Activated T-cell treated with anti-CD3 and anti-CD28 coated beads for 4 hours (primary cell): ENCODE measurements around the gene CTRB1.
"Not testable (repeated sequence)": the region's sequence is repeated elsewhere in the genome, so short reads cannot be mapped to it uniquely, and the experiment has no call there.

Experiments
- DNase-seq: peaks from one replicate; pipeline ENCODE4 v3.0.0-alpha.2; 2020

Gene CTRB1

DNA sequence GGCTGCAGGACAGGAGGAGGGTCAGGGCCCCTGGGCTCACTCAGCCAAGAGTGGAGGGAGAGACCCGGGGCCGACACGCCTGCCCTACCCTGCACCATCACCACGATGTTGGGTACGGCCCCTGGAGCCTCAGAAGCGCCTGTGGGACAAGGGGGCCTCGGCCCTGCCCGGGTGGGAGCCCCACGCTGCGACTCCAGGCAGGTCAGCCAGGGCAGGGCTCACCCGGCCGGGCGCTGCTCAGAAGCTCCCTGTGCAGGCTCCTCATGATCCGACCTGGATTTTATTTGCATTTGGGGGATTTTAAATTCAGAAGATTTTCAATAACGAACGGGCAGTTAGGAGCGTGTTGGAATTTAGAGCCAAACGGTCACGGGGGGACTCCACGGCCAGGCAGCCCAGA, 13.9 kb upstream of the CTRB1 start:
- not testable (repeated sequence) for DNase-seq

DNA sequence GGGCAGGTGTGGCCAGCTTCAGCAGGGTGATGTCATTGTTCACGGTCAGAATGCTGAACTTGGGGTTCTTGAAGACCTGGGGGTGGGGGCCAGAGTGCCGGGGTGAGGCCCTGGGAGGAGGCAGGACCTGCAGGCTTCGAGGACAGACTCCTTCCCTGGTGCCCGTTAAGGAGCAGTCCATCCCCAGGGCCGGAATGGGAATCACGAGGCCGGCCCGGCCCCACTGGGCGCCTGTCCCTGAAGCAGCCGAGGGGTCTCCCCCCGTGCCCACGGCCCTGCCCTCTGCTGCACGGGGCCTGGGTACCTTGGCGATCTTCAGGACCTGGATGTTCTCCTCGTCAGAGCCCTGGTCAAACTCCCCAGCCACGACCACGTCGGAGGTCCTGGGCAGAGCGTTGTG, 13.3 kb upstream of the CTRB1 start:
- DNase-seq: not testable (repeated sequence)

DNA sequence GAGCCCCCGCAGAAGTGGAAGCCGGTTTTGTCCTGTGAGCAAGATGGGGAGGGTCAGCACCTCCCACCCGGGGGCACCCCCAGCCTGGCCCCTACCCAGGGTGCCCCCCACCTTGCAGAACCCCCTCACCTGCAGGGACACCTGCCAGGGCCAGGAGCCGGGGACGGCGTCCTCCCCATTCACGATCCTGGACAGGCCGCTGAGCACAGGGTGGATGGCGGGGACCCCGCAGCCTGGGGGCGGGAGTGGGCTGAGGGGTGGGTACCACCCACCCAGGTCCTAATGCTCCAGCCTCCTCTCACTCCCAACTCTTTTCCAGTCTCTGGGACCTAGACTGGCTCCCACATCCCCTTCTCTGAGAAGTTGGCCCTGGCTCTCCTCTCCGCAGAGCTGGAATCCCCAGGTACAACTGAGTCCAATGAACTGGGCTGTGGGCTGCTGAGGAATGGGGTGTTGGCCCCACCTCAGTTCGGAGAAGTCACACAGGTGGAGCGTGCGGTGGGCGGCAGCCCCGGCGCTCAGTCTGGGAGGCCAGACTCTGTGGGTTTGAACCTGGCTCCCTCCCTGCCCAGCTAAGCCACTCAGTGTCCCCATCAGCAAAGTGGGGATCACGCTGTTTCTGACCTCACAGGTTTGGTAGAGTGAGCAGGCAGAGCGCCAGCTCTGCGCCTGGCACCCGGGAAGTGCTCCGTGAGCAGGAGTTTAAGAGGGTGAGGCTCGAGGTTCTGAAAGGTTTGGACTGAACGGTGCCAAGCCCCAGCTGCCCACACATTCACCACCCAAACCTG, 12.6 kb upstream of the CTRB1 start:
- DNase-seq: not testable (repeated sequence)

DNA sequence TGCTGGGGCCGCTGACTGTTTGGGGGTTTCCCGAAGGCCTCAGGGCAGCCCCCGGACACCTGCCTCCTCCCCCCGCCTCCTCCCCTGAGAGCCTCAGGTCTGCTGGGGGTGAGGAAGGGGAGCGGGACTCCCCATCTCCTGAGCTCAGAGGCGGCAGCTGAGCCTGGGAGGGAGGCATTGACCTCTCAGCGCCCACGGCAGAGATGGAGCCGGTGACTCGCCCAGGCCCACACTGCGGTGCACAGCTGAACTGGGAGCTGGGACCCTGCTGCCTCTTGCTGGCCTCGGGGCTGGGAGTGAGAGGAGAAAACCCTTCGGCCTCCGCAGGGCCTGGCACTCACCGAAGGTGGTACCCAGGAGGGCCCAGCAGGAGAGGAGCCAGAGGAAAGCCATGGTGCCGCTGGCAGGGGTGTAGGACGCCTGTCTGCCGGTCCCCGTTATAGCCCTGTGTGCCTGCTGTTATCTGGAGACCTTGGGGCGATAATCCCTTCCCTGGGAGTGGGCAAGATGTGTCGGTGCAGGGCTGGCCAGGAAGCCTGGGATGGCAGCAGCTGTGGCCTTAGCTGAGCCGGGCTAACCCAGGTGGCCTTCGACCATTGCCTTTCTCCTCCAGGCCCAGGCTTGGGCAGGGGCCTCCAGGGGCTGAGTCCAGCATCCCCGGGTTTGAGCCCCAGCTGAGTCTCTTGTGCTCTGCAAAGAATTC, 11.9 kb upstream of the CTRB1 start, which contains the start of gene CTRB2:
TSS of gene CTRB2 (minus strand) at position 413 of the 703 bp plus-strand sequence. CDS start at position 393, 20 bp downstream.
- DNase-seq: no peak

DNA sequence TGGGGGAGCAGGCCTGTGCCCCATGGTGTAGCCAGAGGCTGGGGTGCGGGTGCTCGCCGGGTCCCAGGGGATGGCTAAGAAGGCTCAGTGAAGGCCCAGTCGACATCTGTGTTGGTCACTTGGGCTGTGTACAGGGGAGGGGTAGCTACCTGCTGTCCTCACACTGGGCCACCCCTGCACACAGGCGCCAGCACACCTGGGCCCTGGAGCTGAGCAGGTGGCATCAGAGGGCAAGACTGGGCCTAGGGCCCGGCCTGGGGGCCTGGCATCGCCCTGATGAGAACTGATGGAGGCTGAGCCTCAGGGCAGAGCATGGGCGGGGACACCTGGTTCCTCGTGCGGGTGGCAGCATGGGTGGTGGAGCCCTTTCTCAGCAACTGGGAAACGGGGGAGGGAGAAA, 11.0 kb upstream of the CTRB1 start:
- DNase-seq: no peak

DNA sequence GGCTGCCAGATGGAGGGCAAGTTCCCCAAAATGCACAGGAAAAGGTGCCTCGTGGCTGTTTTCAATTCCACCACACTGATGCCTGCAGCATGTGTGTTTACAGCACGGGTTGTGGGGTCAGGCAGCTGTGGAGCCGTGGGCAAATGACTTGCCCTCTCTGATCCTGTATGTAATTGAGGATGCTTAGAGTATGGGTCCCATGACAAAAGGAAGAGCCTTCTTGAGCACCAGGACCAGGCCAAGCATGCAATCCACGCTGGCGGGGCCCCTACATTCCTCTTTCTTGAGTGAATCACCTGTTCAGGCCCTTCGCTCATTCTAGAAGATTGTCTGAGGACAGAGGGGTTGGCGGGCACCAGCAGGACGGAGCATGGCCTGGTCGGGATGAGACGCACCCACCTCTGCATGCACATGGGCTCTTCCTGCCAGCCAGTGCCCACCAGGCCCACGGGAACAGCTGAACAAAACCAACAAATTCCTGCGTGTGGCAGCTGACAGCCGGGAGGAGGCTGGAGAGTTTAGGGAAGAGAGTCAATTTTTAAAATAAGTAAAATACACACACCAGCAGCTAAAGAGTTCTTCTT, 10.5 kb upstream of the CTRB1 start:
- DNase-seq: no peak

DNA sequence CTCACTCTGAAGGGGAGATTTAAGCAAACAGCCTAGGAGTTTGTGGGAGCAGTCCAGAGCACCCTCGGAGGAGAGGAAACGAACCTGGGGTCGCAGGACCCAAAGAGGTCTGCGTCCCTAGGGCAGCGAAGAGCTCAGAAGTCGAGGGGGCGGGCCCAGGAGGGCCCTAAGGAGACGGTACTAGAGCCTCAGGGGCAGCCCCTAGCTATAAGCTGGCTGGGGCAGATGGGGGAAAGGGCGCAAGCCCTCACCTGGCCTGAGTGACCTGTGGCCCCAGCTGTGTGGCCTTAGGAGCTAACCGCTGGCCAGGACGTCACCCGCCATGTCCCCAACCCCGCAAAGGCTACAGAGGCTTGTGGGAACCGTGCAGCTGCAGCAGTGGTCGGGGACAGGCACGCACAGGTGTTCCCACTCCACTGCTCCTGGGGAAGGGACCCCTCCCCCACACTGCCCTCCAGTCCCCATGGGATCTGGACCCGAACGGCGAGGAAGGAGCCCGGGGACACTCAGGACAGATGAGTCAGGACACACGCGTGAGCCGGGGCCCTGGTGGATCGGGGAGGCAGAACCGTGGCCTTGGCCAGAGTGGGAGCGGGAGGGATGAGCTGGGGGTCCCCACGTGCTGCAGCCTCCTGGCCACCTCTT, 9.8 kb upstream of the CTRB1 start:
- no peak for DNase-seq

DNA sequence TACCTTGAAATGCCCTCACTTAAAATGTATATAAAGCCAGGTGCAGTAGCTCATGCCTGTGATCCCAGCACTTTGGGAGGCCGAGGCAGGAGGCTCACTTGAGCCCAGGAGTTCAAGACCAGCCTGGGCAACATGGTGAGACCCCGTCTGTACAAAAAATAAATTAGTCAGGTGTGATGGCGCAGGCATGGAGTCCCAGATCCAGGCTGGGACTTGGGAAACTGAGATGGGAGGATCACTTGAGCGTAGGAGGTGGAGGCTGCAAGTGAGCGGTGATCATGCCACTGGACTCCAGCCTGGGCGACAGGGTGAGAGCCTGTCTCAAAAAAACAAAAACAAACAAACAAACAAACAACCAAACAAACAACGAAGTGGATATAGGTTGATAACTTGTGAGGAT, 9.3 kb upstream of the CTRB1 start:
- DNase-seq: not testable (repeated sequence)

DNA sequence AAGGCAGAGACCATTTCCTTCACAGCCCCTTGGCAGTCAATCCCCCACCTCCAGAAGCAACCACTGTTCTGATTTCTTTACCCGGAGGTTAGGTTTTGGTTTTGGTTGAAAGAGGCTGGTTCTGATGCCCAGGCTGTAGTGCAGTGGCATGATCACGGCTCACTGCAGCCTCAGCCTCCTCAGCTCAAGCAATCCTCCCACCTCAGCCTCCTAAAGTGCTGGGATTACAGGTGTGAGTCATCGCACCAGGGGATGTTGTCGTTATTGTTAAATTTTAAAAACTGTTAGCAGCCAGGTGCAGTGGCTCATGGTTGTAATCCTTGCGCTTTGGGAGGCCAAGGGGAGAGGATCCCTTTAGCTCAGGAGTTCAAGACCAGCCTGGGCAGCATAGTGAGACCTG, 8.8 kb upstream of the CTRB1 start:
- no peak for DNase-seq

DNA sequence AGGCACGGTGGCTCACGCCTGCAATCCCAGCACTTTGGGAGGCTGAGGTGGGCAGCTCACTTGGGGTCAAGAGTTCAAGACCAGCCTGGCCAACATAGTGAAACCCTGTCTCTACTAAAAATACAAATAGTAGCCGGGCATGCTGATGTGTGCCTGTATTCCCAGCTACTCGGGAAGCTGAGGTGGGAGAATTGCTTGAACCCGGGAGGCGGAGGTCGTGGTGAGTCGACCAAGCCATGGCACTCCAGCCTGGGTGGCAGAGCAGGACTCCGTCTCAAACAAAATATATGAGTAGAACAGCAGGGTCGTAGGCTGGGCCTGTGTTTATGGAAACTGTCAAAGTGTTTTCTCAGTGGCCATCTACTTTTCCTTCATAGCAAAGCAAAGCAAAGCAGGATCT, 7.5 kb upstream of the CTRB1 start:
- DNase-seq: not testable (repeated sequence)

DNA sequence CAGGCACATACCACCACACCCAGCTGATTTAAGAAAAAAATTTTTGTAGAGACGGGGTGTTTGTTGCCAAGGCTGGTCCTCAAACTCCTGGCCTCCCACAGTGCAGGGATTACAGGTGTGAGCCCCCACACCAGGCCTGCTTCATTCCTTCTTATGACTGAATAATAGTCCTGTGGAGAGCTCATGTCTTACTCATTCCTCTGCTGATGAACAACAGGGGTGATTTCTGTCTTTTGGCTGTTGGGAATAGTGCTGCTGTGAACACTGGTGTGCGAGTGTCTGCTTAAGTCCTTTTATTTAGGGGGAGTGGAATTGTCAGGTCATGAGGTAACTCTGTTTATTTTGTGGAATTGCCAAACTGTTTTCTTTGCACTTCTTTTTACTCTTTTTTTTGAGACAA, 2.7 kb upstream of the CTRB1 start:
- DNase-seq: no peak

DNA sequence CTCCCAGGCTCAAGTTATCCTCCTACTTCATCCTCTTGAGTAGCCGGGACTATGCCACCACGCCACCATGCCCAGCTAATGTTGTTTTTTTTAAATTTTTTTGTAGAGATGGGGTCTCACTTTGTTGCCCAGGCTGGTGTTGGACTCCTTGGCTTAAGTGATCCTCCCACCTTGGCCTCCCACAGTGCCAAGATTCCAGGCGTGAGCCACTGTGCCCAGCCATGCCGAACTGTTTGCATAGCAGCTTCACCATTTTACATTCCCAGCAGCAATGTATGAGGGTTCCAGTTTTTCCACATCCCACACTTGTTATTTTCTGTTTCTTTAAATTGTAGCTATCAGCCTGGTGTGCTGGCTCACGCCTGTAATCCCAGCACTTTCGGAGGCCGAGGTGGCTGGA, 2.2 kb upstream of the CTRB1 start:
- DNase-seq: no peak

DNA sequence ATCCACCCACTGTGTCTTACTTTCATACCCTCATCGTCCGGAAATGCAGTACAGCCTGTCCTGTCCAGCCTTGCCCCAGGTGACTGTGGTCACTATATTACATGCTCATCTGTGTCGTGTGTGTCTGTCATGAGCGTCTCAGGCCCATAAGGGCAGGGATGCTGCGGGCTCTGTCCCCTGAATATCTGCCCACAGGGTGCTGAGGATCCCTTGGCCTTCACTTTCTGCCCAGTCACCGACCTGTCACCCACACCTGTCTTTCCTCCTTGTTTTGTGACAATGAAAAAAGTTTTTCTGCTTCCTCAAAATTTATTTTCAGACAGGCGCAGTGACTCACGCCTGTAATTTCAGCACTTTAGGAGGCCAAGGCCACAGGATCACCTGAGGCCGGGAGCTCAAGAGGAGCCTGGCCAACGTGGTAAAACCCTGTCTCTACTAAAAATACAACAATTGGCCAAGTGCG, 1.4 kb upstream of the CTRB1 start:
- no peak for DNase-seq

DNA sequence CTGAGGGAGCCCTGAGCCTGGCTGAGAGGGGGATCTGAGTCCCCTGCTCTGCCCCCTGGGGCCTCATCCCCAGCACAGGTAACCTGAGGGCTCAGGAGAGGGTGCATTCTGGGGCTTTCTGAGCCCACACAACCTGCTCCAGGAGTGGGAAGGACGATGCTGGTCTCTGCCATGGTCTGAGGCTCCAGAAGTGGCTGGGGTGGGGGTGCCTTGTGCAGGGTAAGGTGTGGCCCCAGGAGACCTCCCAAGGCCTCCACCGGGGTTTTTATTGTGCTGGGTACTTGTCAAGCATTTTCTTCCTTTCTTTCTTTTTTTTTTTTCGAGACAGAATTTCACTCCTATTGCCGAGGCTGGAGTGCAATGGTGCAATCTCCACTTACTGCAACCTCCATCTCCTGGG, 300 bp downstream of the CTRB1 start:
- no peak for DNase-seq

DNA sequence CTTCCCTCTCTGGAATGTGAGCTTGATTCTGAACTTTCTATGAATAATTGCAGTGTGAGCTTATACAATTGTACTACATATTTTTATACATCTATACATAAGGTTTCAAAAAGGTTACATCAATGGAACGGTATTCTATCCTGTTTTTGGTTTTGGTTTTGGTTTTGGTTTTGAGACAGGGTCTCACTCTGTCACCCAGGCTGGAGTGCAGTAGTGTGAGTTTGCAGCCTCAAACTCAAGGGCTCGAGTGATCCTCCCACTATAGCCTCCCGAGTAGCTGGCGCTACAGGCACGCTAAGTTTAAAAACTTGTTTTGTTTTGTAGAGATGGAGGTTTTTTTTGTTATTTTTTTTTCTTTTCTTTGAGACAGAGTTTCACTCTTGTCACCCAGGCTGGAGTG, 1.1 kb downstream of the CTRB1 start:
- DNase-seq: no peak

DNA sequence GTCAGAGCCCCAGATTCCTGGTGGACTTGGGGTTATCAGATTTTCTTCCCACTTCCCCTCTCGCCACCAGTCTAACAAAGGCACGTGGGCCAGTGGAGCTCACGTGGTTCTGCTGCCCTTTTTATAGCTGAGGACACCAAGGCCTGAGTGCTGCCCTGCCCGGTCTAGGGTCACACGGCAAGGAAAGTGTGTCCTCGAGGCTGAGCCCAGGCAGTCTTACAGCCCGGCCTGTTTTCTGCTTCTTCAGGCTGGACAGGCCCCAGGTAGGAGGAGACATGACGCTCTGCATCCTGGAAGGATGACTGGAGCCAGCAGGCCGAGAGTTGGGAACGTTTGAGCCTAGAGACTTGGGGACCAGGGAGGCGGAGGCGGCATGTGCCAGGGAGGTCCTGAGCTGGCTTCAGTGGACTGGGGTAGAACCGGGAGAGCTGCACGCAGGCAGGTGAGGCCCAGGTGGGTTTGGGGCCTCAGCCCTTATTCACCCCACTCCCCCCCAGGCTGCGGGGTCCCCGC, 3.5 kb downstream of the CTRB1 start:
- DNase-seq: no peak

DNA sequence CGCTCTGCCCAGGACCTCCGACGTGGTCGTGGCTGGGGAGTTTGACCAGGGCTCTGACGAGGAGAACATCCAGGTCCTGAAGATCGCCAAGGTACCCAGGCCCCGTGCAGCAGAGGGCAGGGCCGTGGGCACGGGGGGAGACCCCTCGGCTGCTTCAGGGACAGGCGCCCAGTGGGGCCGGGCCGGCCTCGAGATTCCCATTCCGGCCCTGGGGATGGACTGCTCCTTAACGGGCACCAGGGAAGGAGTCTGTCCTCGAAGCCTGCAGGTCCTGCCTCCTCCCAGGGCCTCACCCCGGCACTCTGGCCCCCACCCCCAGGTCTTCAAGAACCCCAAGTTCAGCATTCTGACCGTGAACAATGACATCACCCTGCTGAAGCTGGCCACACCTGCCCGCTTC, 4.3 kb downstream of the CTRB1 start:
- not testable (repeated sequence) for DNase-seq

DNA sequence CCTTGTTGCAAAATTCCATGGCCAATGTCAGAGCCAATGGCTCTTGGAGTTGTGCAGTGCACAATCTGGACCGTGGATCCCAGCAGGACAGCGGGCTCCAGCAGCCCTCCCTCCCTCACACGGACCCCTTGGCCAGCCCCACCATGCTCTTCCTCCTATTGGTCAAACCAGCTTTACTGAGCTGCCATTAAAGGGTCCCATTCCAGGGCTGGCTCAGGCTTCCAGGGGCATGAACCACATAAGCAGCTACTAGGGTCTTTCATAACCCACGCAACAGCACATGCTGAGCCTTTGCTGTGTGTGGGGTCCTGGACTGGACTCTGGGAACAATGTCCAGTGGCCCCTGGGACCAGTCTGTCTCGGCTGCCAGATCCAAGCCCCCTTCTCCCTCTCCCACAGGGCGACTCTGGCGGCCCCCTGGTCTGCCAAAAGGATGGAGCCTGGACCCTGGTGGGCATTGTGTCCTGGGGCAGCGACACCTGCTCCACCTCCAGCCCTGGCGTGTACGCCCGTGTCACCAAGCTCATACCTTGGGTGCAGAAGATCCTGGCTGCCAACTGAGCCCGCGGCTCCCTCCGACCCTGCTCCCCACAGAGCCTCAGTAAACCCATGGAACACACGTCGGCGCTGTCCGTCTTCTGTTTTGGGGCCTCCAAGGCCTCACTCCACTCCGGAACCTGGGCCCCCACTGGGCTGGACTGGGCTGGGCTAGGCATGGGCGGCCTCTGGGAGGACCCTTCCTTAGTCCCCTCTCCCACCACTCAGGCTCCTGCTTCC, 5.7 kb downstream of the CTRB1 start:
- no peak for DNase-seq

DNA sequence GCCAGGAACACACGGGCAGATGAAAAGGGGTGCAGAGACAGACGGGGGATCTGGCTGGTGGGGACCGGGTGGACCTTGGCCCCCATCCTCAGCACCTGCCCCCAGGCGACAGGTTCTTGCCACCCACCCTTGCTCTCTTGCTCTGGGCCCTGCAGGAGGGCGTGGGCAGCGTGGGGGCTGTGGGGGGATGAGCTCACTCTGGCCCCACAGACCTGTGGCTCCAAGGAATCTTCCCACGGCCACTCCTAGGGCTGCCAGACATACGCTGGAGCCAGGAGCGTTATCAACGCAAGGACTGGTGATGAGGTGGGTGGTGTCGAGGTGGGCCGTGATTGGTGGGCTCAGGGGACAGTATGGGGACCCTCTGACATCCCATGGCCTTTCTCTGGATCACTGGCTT, 6.3 kb downstream of the CTRB1 start:
- no peak for DNase-seq

DNA sequence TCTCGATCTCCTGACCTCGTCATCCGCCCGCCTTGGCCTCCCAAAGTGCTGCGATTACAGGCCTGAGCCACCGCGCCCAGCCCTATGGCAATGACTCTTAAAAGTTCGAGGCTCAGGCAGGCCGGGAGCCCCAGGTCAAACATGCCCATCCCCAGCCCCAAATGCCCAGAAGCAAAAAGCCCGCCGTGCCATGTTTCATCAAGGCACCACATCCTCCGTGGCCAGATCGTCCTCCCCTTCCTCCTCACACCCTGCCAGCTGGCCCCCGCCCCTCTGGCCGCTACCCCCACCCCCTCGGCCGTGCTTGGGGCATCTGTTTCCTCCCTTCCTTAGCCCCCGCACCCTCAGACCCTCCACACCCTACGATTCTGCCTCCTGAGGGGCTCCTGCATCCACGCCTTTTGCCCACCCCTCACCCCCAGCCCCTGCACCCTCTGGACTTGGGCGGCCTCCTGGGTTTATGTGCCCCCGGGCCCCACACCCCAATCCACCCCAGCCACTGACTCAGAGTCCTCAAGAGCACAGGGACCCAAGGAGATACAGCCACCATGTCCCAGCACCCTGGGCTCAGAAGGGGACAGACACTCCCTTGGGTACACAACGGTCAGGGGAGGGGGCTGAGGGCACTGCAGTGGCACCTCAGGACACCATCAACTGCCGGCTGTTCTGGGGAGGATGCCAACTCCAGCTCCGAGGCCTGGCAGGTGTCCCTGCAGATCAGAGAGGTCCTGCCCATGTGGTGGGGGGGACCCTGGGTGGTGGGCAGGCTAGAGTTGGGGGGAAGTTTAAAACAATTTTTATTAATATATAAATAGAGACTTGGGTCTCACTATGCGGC, 7.1 kb downstream of the CTRB1 start:
- no peak for DNase-seq
